A549 (cell line): ENCODE data around the gene NOBOX. TPM values are rescaled to one million over a fixed set of nuclear protein-coding genes. Genes with fewer than 3 reads are reported as not detected.
"Not testable (repeated sequence)": the region's sequence is repeated elsewhere in the genome, so short reads cannot be mapped to it uniquely, and the experiment has no call there.

ENCODE experiments used
- ATAC-seq, 2 experiments: fragments of 200-7000 bp in 1 of 2; fragments of >200 bp in 1 of 2; cut with Nextera tagmentation in 1 of 2; cut with Tn5 transposase in 1 of 2; 3 replicates each; pipeline versions ENCODE4 v1.8.0 to v1.9.1; 2018 to 2020; ENCODE audit warnings: mild to moderate bottlenecking in 1 of 2, moderate library complexity in 1 of 2
- CTCF ChIA-PET: fragments of 300-600 bp; sonication (Branson Sonifier 250); formaldehyde crosslinking; extraction: SDS; loops from one replicate; lab custom pipeline; 2021; ENCODE audit warnings: antibody characterized with exemption, inconsistent platforms; lab: Yijun Ruan, JAX
- POLR2A ChIA-PET: fragments of 350-600 bp; formaldehyde crosslinking; extraction: SDS; loops from one replicate; lab custom pipeline; 2021; ENCODE audit warnings: antibody characterized with exemption, inconsistent platforms; lab: Yijun Ruan, JAX
- DNase-seq, 2 experiments: peaks; one replicate each; pipeline versions ENCODE4 v3.0.0 to v3.0.0-alpha.2; 2011 to 2016; ENCODE audit warnings: low read depth in 1 of 2, low spot score in 1 of 2
- FAIRE-seq: peaks from 2 replicates; lab custom pipeline; 2011; peaks lifted over from hg19 to GRCh38; lab: Jason Lieb, UNC
- H3K27ac ChIP-seq, 2 experiments: fragments of >200 bp; sonication (Bioruptor Twin); formaldehyde crosslinking; 3 replicates each; pipeline ENCODE4 v1.5.1; 2016 to 2017
- H3K4me1 ChIP-seq: fragments of >200 bp; sonication (Bioruptor Twin); formaldehyde crosslinking; 3 replicates; pipeline ENCODE4 v1.6.1; 2016
- H3K4me2 ChIP-seq: fragments of >200 bp; sonication (Bioruptor Twin); formaldehyde crosslinking; 3 replicates; pipeline ENCODE4 v1.6.1; 2016
- H3K4me3 ChIP-seq: fragments of >200 bp; sonication (Bioruptor Twin); formaldehyde crosslinking; 3 replicates; pipeline ENCODE4 v1.5.1; 2016
- H3K9me3 ChIP-seq: fragments of >200 bp; sonication (Bioruptor Twin); formaldehyde crosslinking; 3 replicates; pipeline ENCODE4 v1.6.1; 2016
- BCL3 ChIP-seq: fragments of >200 bp; sonication (Bioruptor Twin); formaldehyde crosslinking; IDR thresholded peaks from 3 replicates; pipeline ENCODE4 v1.6.1; 2016
- BHLHE40 ChIP-seq: IDR thresholded peaks from 2 replicates; pipeline ENCODE4 v1.6.1; 2012; ENCODE audit warnings: low read depth, low read length, inconsistent platforms
- CBX2 ChIP-seq: fragments of 200-600 bp; sonication (generic); IDR thresholded peaks from 2 replicates; pipeline ENCODE4 v1.6.1; 2016; ENCODE audit warnings: low read depth, mild to moderate bottlenecking, borderline replicate concordance
- CEBPB ChIP-seq, 2 experiments: fragments of >200 bp in 1 of 2; sonication (Bioruptor Twin) in 1 of 2; formaldehyde crosslinking in 1 of 2; IDR thresholded peaks; 2 replicates each; pipeline ENCODE4 v1.6.1; 2012 to 2016
- ESRRA ChIP-seq: fragments of 150-350 bp; IDR thresholded peaks from 2 replicates; pipeline ENCODE4 v1.6.1; 2014; ENCODE audit warnings: mild to moderate bottlenecking, low read length, borderline replicate concordance
- FOSB ChIP-seq: fragments of 250-450 bp; sonication (Bioruptor Pico); IDR thresholded peaks from 2 replicates; pipeline ENCODE4 v1.5.0; 2020; ENCODE audit warnings: mild to moderate bottlenecking, moderate library complexity
- HDAC2 ChIP-seq: fragments of 200-600 bp; sonication (generic); IDR thresholded peaks from 2 replicates; pipeline ENCODE4 v1.6.1; 2016
- HES2 ChIP-seq: fragments of >200 bp; sonication (Bioruptor Twin); formaldehyde crosslinking; IDR thresholded peaks from 2 replicates; pipeline ENCODE4 v1.6.1; 2016
- HEYL ChIP-seq: fragments of 250-450 bp; sonication (Bioruptor Pico); IDR thresholded peaks from 2 replicates; pipeline ENCODE4 v1.8.0; 2021; ENCODE audit warnings: mild to moderate bottlenecking, moderate library complexity
- HOXB5 ChIP-seq: fragments of 250-450 bp; sonication (Bioruptor Pico); IDR thresholded peaks from 2 replicates; pipeline ENCODE4 v1.5.0; 2020; ENCODE audit warnings: mild to moderate bottlenecking, moderate library complexity
- MAFK ChIP-seq: fragments of 450-650 bp; IDR thresholded peaks from 2 replicates; pipeline ENCODE4 v1.6.1; 2014; ENCODE audit not compliant: partially characterized antibody
- NFE2L2 ChIP-seq: fragments of 150-350 bp; conservative IDR thresholded peaks from 2 replicates; pipeline ENCODE4 v1.6.1; 2014; ENCODE audit warnings: low read length
- NPAS2 ChIP-seq: fragments of 250-450 bp; sonication (Bioruptor Pico); IDR thresholded peaks from 2 replicates; pipeline ENCODE4 v1.8.0; 2022; ENCODE audit warnings: mild to moderate bottlenecking, moderate library complexity, borderline replicate concordance
- POLR2AphosphoS2 ChIP-seq: conservative IDR thresholded peaks from 2 replicates; pipeline ENCODE4 v1.6.1; 2012; ENCODE audit warnings: low read length, improper control_type of control experiment, inconsistent platforms
- RARB ChIP-seq: fragments of 250-450 bp; sonication (Bioruptor Pico); IDR thresholded peaks from 2 replicates; pipeline ENCODE4 v1.8.0; 2021; ENCODE audit warnings: mild to moderate bottlenecking, moderate library complexity
- RCOR1 ChIP-seq: fragments of 150-350 bp; IDR thresholded peaks from 2 replicates; pipeline ENCODE4 v1.6.1; 2014; ENCODE audit warnings: antibody characterized with exemption, low read length, low read depth
- REST ChIP-seq: fragments of 200-600 bp; sonication (generic); IDR thresholded peaks from 2 replicates; pipeline ENCODE4 v1.6.1; 2016; ENCODE audit warnings: antibody characterized with exemption, mild to moderate bottlenecking, moderate library complexity
- SREBF2 ChIP-seq: fragments of 450-650 bp; IDR thresholded peaks from 2 replicates; pipeline ENCODE4 v1.6.1; 2014; ENCODE audit warnings: mild to moderate bottlenecking, moderate library complexity
- TP53 ChIP-seq: fragments of 250-450 bp; sonication (Bioruptor Pico); IDR thresholded peaks from 2 replicates; pipeline ENCODE4 v1.5.0; 2021; ENCODE audit warnings: mild to moderate bottlenecking, moderate library complexity
- ZC3H11A ChIP-seq: fragments of 450-650 bp; IDR thresholded peaks from 2 replicates; pipeline ENCODE4 v1.6.1; 2014; ENCODE audit warnings: antibody characterized with exemption, mild to moderate bottlenecking
- ZFP36 ChIP-seq: fragments of 450-650 bp; IDR thresholded peaks from 2 replicates; pipeline ENCODE4 v1.6.1; 2014; ENCODE audit warnings: borderline replicate concordance; ENCODE audit not compliant: partially characterized antibody
- ZSCAN20 ChIP-seq: fragments of 250-450 bp; sonication (Bioruptor Pico); IDR thresholded peaks from 2 replicates; pipeline ENCODE4 v1.8.0; 2022; ENCODE audit warnings: mild to moderate bottlenecking, moderate library complexity
- WGBS: methylation state at CpG from one replicate; pipeline ENCODE4 v1.1.6; 2017; ENCODE audit errors: missing lambda C conversion rate; 5-methylcytosine and 5-hydroxymethylcytosine counted together
- polyA plus RNA-seq, 4 experiments: library from polyadenylated mRNA; depleted of rRNA in 3 of 4; stranded (reverse); fragments of >200 nt; fragmentation: RNase III in 1 of 4; extraction: RNeasy Plus Mini Kit Qiagen cat#74134 plus additional on column Dnase treatment in 1 of 4; gene quantifications; 2 replicates in 3 of 4; 3 replicates in 1 of 4; pipeline ENCODE4 v1.2.3, GENCODE V29; 2011 to 2017

The NOBOX gene
- polyA plus RNA-seq, 2 of the 4 experiments (the other 2 are of a cell fraction), result not detected

GRCh38 chr7:144428431-144428830 is 24.9 kb upstream of the NOBOX start:
- ChIA-PET CTCF (interaction anchor here (1.0 kb wide), 1 partner anchor 9 kb away, joined by 3 read pairs; no protein-coding TSS in a partner anchor), POLR2A (no interaction called here)
- Histone ChIP-seq H3K9me3 (peaks cover 2% of the 10 kb centered on the region; the same call in 1 of the 3 replicates), H3K27ac (no peak overlapping the region), H3K4me1 (no peaks in the 10 kb centered on the region), H3K4me2 (no peak overlapping the region), H3K4me3 (no peak overlapping the region)
- ATAC-seq (no peak), FAIRE-seq (no peak), DNase-seq (no peak)
- no peak for TF ChIP-seq REST
- TF ChIP-seq ZSCAN20 (CRISPR knock-in tag), result no peak
- no peak for TF ChIP-seq HOXB5 (CRISPR knock-in tag)
- TF ChIP-seq HES2, result no peak
- WGBS, result 3% methylated on average over 2 of the region's 2 CpGs

- peak; percentile 94 for TF ChIP-seq ZFP36
- TF ChIP-seq, all 56 proteins: peak for 1; not testable (repeated sequence) for 55
- H3K4me1 ChIP-seq, POLR2A ChIA-PET, H3K4me3 ChIP-seq, ATAC-seq, DNase-seq, CTCF ChIA-PET, H3K4me2 ChIP-seq, FAIRE-seq, H3K9me3 ChIP-seq, H3K27ac ChIP-seq: not testable (repeated sequence)
- WGBS, result 0% methylated on average over 2 of the region's 2 CpGs
Observed at GRCh38 chr7:144427539-144427938, 24.0 kb upstream of the NOBOX start.

- POLR2A ChIA-PET, H3K9me3 ChIP-seq, H3K4me3 ChIP-seq, H3K27ac ChIP-seq, FAIRE-seq, H3K4me2 ChIP-seq, DNase-seq, H3K4me1 ChIP-seq, ATAC-seq: not testable (repeated sequence)
- CTCF ChIA-PET, result interaction anchor here (0.6 kb wide), 1 partner anchor 28 kb away, joined by 3 read pairs; no protein-coding TSS in a partner anchor
- 35% methylated on average over 4 of the region's 4 CpGs for WGBS
Observed at GRCh38 chr7:144418931-144419330, 15.4 kb upstream of the NOBOX start.

- FAIRE-seq (no peak), ATAC-seq (no peak), DNase-seq (no peak)
- POLR2A ChIA-PET, result no interaction called here
- CTCF ChIA-PET, result interaction anchor here (0.8 to 1.1 kb wide), 2 partner anchors 15 to 25 kb away, joined by 3 read pairs; no protein-coding TSS in a partner anchor
- Histone ChIP-seq H3K9me3 (0 out of 3 replicates have a peak, but pooled peaks cover 2% of the 10 kb centered on the region), H3K4me2 (no peak overlapping the region), H3K4me3 (no peak overlapping the region), H3K4me1 (no peaks in the 10 kb centered on the region), H3K27ac (no peak overlapping the region)
- no peak for TF ChIP-seq HDAC2
- no peak for TF ChIP-seq MAFK
- no peak for TF ChIP-seq SREBF2
- no peak for TF ChIP-seq POLR2AphosphoS2
- no peak for TF ChIP-seq RARB (CRISPR knock-in tag)
- TF ChIP-seq NPAS2 (CRISPR knock-in tag), result no peak
- TF ChIP-seq NFE2L2, result no peak
- no peak for TF ChIP-seq RCOR1
- TF ChIP-seq HOXB5 (CRISPR knock-in tag), result no peak
- no peak for TF ChIP-seq ZFP36
- TF ChIP-seq TP53, result no peak
- no peak for TF ChIP-seq FOSB (CRISPR knock-in tag)
- TF ChIP-seq CBX2, result no peak
- TF ChIP-seq ESRRA, result no peak
- TF ChIP-seq HEYL (CRISPR knock-in tag), result no peak
- no peak for TF ChIP-seq BHLHE40
- no peak for TF ChIP-seq CEBPB (IDR thresholded peaks at IDR 0.05)
- no peak for TF ChIP-seq ZC3H11A
- no peak for TF ChIP-seq BCL3
Observed at GRCh38 chr7:144416341-144416740, 12.8 kb upstream of the NOBOX start.
